OCI-LY3 (cell line): ENCODE data around the gene SH3BGRL.
A peak's percentile ranks its signal among the peaks of the same experiment; 100 is the strongest.

ENCODE experiments used
- H2AFZ ChIP-seq: fragments of 200-600, 300-600 bp; shearing (Covaris generic); 2 replicates; pipeline ENCODE4 v1.6.0; 2014; ENCODE audit warnings: antibody characterized with exemption, low read depth, low read length
- H3K27ac ChIP-seq: fragments of 200-600, 300-600 bp; sonication (generic); 2 replicates; pipeline ENCODE4 v1.5.1; 2014; ENCODE audit warnings: mild to moderate bottlenecking, low read length, moderate library complexity, mixed read lengths
- H3K27me3 ChIP-seq: fragments of 200-600, 300-600 bp; sonication (generic); 2 replicates; pipeline ENCODE4 v1.6.1; 2014; ENCODE audit warnings: low read depth, low read length, mixed read lengths
- H3K36me3 ChIP-seq: fragments of 200-600, 300-600 bp; sonication (generic); replicated peaks from 2 replicates; pipeline ENCODE3; 2014; ENCODE audit warnings: low read depth, low read length, mixed read lengths
- H3K4me1 ChIP-seq: fragments of 300-600, 200-600 bp; sonication (generic); 2 replicates; pipeline ENCODE4 v1.6.1; 2014; ENCODE audit warnings: low read length, mixed read lengths
- H3K4me2 ChIP-seq: fragments of 200-600, 300-600 bp; sonication (generic); 2 replicates; pipeline ENCODE4 v1.6.1; 2014; ENCODE audit warnings: low read length, mixed read lengths
- H3K4me3 ChIP-seq: fragments of 300-600, 200-600 bp; sonication (generic); 2 replicates; pipeline ENCODE4 v1.5.1; 2014; ENCODE audit warnings: antibody characterized with exemption, mild to moderate bottlenecking, low read length, moderate library complexity
- H3K79me2 ChIP-seq: fragments of 300-600, 200-600 bp; shearing (Covaris generic); 2 replicates; pipeline ENCODE4 v1.6.1; 2014; ENCODE audit warnings: mild to moderate bottlenecking, low read length, mixed read lengths
- H3K9ac ChIP-seq: fragments of 300-600, 200-600 bp; shearing (Covaris generic); 2 replicates; pipeline ENCODE4 v1.6.0; 2014; ENCODE audit warnings: mild to moderate bottlenecking, low read length, moderate library complexity
- H3K9me3 ChIP-seq: fragments of 200-600, 300-600 bp; shearing (Covaris generic); 2 replicates; pipeline ENCODE4 v1.6.1; 2014; ENCODE audit warnings: low read length, mixed read lengths; ENCODE audit not compliant: insufficient read depth
- H4K20me1 ChIP-seq: fragments of 200-600, 300-600 bp; sonication (generic); 2 replicates; pipeline ENCODE4 v1.6.1; 2016; ENCODE audit warnings: low read length, mixed read lengths; ENCODE audit not compliant: insufficient read depth
- EZH2phosphoT487 ChIP-seq: fragments of 200-600 bp; shearing (Covaris generic); IDR thresholded peaks from 2 replicates; pipeline ENCODE4 v1.6.1; 2018; ENCODE audit warnings: antibody characterized with exemption, mixed run types, low read depth
- TF ChIP-seq, protein P1 (sequence below): fragments of 200-600, 300-600 bp; sonication (generic); IDR thresholded peaks from 2 replicates; pipeline ENCODE4 v1.5.1; 2014; ENCODE audit warnings: antibody characterized with exemption, low read length, low read depth

The SH3BGRL gene

DNA sequence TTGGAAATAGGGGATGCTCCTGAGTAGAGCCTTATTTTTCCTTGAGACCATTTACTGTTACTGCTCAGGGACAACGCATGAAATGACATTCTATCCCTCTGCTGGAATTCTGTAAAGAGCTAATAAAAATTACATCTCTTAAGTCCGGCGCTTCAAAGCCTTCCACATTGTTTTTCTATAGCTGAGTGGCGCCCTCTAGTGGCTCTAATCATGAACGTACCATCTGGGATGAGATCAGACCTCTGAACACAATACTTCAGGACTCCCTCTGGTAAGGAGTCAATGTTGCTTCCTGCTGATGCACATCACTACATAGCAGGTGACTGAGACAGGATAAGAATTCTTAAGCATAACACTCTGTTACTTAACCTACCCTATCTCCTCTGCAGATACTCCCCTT is 6.2 kb upstream of the SH3BGRL start:
- H3K4me2 ChIP-seq = peak overlapping the region; percentile 72
- H4K20me1 ChIP-seq = no peaks in the 10 kb centered on the region
- H2AFZ ChIP-seq = no peak overlapping the region; the same call in 1 of the 2 replicates
- no peaks in the 10 kb centered on the region for H3K36me3 ChIP-seq
- peak overlapping the region; percentile 49 for H3K4me3 ChIP-seq
- TF ChIP-seq EZH2phosphoT487 = no peak
- TF ChIP-seq, protein P1, sequence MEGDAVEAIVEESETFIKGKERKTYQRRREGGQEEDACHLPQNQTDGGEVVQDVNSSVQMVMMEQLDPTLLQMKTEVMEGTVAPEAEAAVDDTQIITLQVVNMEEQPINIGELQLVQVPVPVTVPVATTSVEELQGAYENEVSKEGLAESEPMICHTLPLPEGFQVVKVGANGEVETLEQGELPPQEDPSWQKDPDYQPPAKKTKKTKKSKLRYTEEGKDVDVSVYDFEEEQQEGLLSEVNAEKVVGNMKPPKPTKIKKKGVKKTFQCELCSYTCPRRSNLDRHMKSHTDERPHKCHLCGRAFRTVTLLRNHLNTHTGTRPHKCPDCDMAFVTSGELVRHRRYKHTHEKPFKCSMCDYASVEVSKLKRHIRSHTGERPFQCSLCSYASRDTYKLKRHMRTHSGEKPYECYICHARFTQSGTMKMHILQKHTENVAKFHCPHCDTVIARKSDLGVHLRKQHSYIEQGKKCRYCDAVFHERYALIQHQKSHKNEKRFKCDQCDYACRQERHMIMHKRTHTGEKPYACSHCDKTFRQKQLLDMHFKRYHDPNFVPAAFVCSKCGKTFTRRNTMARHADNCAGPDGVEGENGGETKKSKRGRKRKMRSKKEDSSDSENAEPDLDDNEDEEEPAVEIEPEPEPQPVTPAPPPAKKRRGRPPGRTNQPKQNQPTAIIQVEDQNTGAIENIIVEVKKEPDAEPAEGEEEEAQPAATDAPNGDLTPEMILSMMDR = peak; percentile 69
- H3K9ac ChIP-seq = no peak overlapping the region
- no peaks in the 10 kb centered on the region for H3K9me3 ChIP-seq
- H3K4me1 ChIP-seq = no peaks in the 10 kb centered on the region; the same call in 1 of the 2 replicates
- H3K79me2 ChIP-seq = no peaks in the 10 kb centered on the region
- H3K27me3 ChIP-seq = no peaks in the 10 kb centered on the region
- H3K27ac ChIP-seq = no peak overlapping the region

DNA sequence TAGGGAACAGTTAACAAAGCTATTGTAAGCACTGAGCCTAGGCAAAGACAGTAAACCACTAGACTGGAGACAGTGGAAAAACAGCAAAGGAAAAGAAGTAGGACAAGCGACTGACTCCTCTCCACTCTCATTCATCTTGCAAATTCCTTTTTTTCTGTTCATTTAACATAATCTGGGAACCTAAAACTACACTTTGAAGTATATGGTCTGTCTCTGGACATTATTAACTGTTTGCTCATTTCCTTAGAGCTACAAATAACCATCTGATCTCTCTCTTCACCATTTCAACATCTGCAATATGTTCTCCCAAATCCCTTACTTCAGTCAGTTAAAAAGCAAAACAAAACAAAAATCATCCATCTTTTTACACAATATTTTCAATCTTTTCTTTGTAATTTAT is 831 bp upstream of the SH3BGRL start:
- no peaks in the 10 kb centered on the region for H3K9me3 ChIP-seq
- peak overlapping the region; percentile 84 for H2AFZ ChIP-seq
- H3K27me3 ChIP-seq = no peaks in the 10 kb centered on the region
- peak overlapping the region; percentile 97 for H3K4me3 ChIP-seq
- H3K4me2 ChIP-seq = peak overlapping the region; percentile 79
- peak overlapping the region; percentile 96 for H3K27ac ChIP-seq
- peaks cover 39% of the 10 kb centered on the region for H3K79me2 ChIP-seq
- H3K9ac ChIP-seq = peak overlapping the region; percentile 97
- no peaks in the 10 kb centered on the region; the same call in 1 of the 2 replicates for H4K20me1 ChIP-seq
- H3K4me1 ChIP-seq = peaks cover 22% of the 10 kb centered on the region
- no peak for TF ChIP-seq EZH2phosphoT487
- TF ChIP-seq, protein P1 = no peak
- H3K36me3 ChIP-seq = peaks cover 5% of the 10 kb centered on the region

DNA sequence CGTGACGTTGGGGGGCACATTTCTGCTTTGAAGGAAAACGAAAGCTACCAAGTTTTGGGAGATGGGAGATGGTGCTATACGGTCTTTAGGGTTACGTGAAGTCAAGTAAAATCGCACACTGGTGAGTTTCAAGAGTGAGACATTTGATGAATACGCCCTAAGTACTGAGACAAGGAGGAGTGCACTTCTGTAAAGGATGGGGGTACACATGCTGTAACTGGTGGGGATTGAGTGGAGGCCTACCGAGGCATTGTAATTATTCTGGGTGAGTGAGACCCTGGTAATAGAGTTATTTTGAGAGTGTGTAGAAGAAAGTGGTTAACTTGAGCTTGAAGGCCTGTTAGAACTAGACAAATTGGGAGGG is 536 bp downstream of the SH3BGRL start:
- H3K27ac ChIP-seq = peak overlapping the region; percentile 96
- peaks cover 22% of the 10 kb centered on the region for H3K4me1 ChIP-seq
- peak overlapping the region; percentile 97 for H3K9ac ChIP-seq
- TF ChIP-seq, protein P1 = no peak
- TF ChIP-seq EZH2phosphoT487 = no peak
- peak overlapping the region; percentile 97 for H3K4me3 ChIP-seq
- H3K79me2 ChIP-seq = peaks cover 47% of the 10 kb centered on the region
- no peaks in the 10 kb centered on the region for H3K27me3 ChIP-seq
- peak overlapping the region; percentile 84 for H2AFZ ChIP-seq
- H3K4me2 ChIP-seq = peak overlapping the region; percentile 79
- H3K36me3 ChIP-seq = peaks cover 6% of the 10 kb centered on the region
- H3K9me3 ChIP-seq = no peaks in the 10 kb centered on the region
- peaks cover 4% of the 10 kb centered on the region; the same call in 1 of the 2 replicates for H4K20me1 ChIP-seq

DNA sequence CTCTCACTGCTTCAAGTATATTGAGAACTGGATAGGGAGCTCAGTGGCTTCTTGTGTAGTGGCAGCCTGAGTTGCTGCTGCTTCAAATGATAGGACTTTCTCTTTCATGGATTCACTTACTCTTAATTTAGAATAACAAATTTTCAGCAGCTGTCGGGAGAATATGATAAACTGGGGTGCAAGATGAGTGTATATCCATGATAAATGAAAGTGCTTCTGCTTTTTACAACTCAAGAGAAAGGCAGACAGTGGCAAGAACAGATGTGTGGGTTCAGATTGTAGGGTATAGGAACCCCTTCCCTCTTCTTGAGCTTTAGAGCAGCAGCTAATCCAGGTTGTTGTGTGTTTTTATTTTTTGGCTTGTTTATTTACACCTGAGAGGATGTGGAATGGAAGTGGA is 1.0 kb downstream of the SH3BGRL start:
- peaks cover 22% of the 10 kb centered on the region for H3K4me1 ChIP-seq
- H3K27me3 ChIP-seq = no peaks in the 10 kb centered on the region
- peak overlapping the region; percentile 84; the same call in 1 of the 2 replicates for H2AFZ ChIP-seq
- peaks cover 4% of the 10 kb centered on the region; the same call in 1 of the 2 replicates for H4K20me1 ChIP-seq
- H3K9ac ChIP-seq = peak overlapping the region; percentile 97
- H3K4me2 ChIP-seq = peak overlapping the region; percentile 79
- H3K27ac ChIP-seq = peak overlapping the region; percentile 96
- H3K4me3 ChIP-seq = peak overlapping the region; percentile 97
- H3K79me2 ChIP-seq = peaks cover 51% of the 10 kb centered on the region
- no peak for TF ChIP-seq EZH2phosphoT487
- TF ChIP-seq, protein P1 = no peak
- H3K9me3 ChIP-seq = no peaks in the 10 kb centered on the region
- H3K36me3 ChIP-seq = peaks cover 9% of the 10 kb centered on the region
